Measurements from ENCODE around the gene NID1.

The NID1 gene

DNA sequence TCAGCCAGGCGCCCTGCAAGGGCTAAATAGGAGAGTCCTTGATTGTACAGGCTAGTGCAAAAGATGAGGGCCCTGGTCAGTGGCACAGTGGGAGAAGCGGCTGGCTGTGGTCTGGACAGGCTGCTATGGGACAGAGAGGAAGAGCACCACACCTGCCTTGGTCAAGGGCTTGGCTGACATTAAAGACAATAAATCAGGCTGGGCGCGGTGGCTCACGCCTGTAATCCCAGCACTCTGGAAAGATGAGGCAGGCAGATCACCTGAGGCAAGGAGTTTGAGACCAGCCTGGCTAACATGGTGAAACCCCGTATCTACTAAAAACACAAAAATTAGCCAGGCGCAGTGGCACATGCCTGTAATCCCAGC lies 62.9 kb downstream of the NID1 start:
- H3K4me3 ChIP-seq (ENCODE audit: low read depth, low read length) = no peak overlapping the region
- TF ChIP-seq CTCF (IDR thresholded peaks at IDR 0.05; ENCODE audit: low read depth, low read length) = no peak

GRCh38 chr1:236000781-236001180 lies 64.1 kb downstream of the NID1 start:
- H3K4me3 ChIP-seq (ENCODE audit: low read depth, low read length) = no peak overlapping the region
- no peak for TF ChIP-seq CTCF (IDR thresholded peaks at IDR 0.05; ENCODE audit: low read depth, low read length)

GRCh38 chr1:235999259-235999925 lies 65.5 kb downstream of the NID1 start:
- no peak overlapping the region for H3K4me3 ChIP-seq (ENCODE audit: low read depth, low read length)
- TF ChIP-seq CTCF (IDR thresholded peaks at IDR 0.05; ENCODE audit: low read depth, low read length) = no peak

- TF ChIP-seq CTCF (IDR thresholded peaks at IDR 0.05; ENCODE audit: low read depth, low read length) = no peak
- H3K4me3 ChIP-seq (ENCODE audit: low read depth, low read length) = no peak overlapping the region
These were observed 66.1 kb downstream of the NID1 start for GRCh38 chr1:235998812-235999211.

DNA sequence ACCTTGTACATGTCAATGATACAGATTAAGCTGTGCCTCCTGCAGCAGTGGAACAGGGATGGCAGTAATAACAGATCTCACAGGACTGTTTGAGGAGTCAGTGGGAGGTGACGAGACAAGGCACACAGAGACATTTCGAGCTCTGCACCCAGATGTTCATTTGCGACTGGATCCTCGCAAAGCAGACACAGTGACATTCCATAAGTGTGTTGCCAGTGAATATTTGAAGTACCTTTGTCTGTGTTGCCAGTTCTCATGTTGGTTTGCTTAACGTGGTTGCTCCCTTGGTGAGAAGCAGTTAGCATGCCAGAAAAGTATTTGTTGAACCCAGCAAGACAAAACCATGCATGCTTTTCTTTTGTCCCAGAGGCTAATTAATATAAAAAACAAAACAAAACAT lies 67.0 kb downstream of the NID1 start:
- no peak for TF ChIP-seq CTCF (IDR thresholded peaks at IDR 0.05; ENCODE audit: low read depth, low read length)
- H3K4me3 ChIP-seq (ENCODE audit: low read depth, low read length) = no peak overlapping the region

DNA sequence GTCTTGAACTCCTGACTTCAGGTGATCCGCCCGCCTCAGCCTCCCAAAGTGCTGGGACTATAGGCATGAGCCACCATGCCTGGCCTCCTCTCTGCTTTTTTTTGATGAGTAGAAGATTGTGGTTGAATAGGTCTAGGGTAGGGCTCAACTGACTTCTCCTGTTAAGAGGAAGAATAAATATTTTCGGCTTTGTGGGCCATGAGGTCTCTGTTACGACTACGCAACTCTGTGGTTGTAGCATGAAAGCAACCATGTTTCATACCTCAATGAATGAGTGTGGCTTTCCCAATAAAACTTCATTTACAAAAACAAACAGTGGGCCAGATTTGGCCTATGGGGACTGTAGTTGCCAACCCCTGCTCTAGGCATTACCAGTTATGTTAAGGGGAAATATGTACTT lies 67.8 kb downstream of the NID1 start:
- no peak for TF ChIP-seq CTCF (IDR thresholded peaks at IDR 0.05; ENCODE audit: low read depth, low read length)
- H3K4me3 ChIP-seq (ENCODE audit: low read depth, low read length) = no peak overlapping the region

DNA sequence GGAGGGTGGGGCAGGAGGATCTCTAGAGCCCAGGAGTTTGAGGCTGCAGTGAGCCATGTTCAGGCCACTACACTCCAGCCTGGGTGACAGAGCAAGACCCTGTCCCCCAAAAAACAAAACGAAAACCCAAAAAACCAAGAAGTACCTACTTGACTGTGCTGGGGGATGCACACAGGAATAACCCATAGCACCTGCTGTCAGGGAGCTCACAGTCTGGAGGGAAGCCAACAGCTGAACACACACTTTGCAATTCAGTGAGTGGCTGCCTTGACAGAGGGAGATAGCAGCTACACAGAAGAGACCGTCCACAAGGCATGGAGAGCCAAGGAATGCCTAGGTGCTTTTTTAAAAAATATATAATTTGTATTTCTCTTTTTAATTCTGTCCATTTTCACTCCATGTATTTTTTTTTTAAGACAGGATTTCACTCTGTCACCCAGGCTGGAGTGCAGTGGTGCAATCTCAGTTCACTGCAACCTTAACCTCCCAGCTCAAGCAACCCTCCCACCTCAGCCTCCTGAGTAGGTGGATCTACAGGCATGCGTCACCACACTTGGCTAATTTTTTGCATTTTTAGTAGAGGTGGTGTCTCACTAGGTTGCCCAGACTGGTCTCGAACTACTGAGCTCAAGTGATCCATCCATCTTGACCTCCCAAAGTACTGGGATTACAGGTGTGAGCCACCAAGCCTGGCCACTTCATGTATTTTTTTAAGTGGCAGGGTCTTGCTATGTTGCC lies 68.7 kb downstream of the NID1 start:
- TF ChIP-seq CTCF (IDR thresholded peaks at IDR 0.05; ENCODE audit: low read depth, low read length) = no peak
- no peak overlapping the region for H3K4me3 ChIP-seq (ENCODE audit: low read depth, low read length)

Data from WI38 (cell line).